Upper lobe of left lung (tissue), 4 donors: ENCODE measurements around the gene ADAMTS14.
"Not testable (repeated sequence)": the region's sequence is repeated elsewhere in the genome, so short reads cannot be mapped to it uniquely, and the experiment has no call there.

ENCODE experiments used
- EP300 ChIP-seq, 4 donors: sonication (generic); formaldehyde crosslinking; IDR thresholded peaks; one replicate each; pipeline ENCODE4 v1.5.1; 2017; ENCODE audit warnings: antibody characterized with exemption in 4 of 4, control low read depth in 2 of 4
- POLR2A ChIP-seq, 4 donors: fragments of 450-650 bp; IDR thresholded peaks; one replicate each; pipeline ENCODE4 v1.5.1; 2016 to 2017; ENCODE audit warnings: antibody characterized with exemption in 4 of 4, mild to moderate bottlenecking in 2 of 4
- POLR2AphosphoS5 ChIP-seq, 2 donors: sonication (generic); formaldehyde crosslinking; IDR thresholded peaks; one replicate each; pipeline ENCODE4 v1.5.1; 2017; ENCODE audit warnings: antibody characterized with exemption in 2 of 2
- TF ChIP-seq, protein P1 (sequence below), 6 experiments: fragments of 450-650 bp in 4 of 6; fragments of 200-600 bp in 2 of 6; sonication (generic) in 2 of 6; IDR thresholded peaks; one replicate each; pipeline ENCODE4 v1.5.1; 2016 to 2019; ENCODE audit warnings: antibody characterized with exemption in 6 of 6

DNA sequence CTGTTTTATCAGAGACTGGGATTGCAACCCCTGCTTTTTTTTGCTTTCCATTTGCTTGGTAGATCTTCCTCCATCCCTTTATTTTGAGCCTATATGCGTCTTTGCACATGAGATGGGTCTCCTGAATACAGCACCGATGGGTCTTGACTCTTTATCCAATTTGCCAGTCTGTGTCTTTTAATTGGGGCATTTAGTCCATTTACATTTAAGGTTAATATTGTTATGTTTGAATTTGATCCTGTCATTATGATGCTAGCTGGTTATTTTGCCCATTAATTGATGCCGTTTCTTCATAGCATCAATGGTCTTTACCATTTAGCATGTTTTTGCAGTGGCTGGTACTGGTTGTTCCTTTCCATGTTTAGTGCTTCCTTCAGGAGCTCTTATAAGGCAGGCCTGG is 29.0 kb upstream of the ADAMTS14 start:
- TF ChIP-seq, protein P1, sequence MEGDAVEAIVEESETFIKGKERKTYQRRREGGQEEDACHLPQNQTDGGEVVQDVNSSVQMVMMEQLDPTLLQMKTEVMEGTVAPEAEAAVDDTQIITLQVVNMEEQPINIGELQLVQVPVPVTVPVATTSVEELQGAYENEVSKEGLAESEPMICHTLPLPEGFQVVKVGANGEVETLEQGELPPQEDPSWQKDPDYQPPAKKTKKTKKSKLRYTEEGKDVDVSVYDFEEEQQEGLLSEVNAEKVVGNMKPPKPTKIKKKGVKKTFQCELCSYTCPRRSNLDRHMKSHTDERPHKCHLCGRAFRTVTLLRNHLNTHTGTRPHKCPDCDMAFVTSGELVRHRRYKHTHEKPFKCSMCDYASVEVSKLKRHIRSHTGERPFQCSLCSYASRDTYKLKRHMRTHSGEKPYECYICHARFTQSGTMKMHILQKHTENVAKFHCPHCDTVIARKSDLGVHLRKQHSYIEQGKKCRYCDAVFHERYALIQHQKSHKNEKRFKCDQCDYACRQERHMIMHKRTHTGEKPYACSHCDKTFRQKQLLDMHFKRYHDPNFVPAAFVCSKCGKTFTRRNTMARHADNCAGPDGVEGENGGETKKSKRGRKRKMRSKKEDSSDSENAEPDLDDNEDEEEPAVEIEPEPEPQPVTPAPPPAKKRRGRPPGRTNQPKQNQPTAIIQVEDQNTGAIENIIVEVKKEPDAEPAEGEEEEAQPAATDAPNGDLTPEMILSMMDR (IDR thresholded peaks at IDR 0.05) = not testable (repeated sequence)
- TF ChIP-seq EP300, POLR2A, POLR2AphosphoS5 (IDR thresholded peaks at IDR 0.05): not testable (repeated sequence)
